Ishikawa (cell line): ENCODE results near the gene SLC41A1.

Source experiments
- CEBPB ChIP-seq: IDR thresholded peaks from 2 replicates; pipeline ENCODE4 v1.6.1; 2012
- EGR1 ChIP-seq: IDR thresholded peaks from 2 replicates; pipeline ENCODE4 v1.6.1; 2012
- EP300 ChIP-seq: IDR thresholded peaks from 2 replicates; pipeline ENCODE4 v1.6.1; 2012; ENCODE audit warnings: borderline replicate concordance
- FOXM1 ChIP-seq: IDR thresholded peaks from 2 replicates; pipeline ENCODE4 v1.6.1; 2012; ENCODE audit warnings: low read depth, borderline replicate concordance
- MAX ChIP-seq: IDR thresholded peaks from 2 replicates; pipeline ENCODE4 v1.6.1; 2012
- NFIC ChIP-seq: IDR thresholded peaks from 2 replicates; pipeline ENCODE4 v1.6.1; 2012
- RAD21 ChIP-seq: IDR thresholded peaks from 2 replicates; pipeline ENCODE4 v1.6.1; 2012; ENCODE audit warnings: low read depth
- REST ChIP-seq: IDR thresholded peaks from 2 replicates; pipeline ENCODE4 v1.6.1; 2012; ENCODE audit warnings: low read depth, mild to moderate bottlenecking
- TAF1 ChIP-seq: IDR thresholded peaks from 2 replicates; pipeline ENCODE4 v1.6.1; 2012; ENCODE audit warnings: low read depth, mild to moderate bottlenecking
- TEAD4 ChIP-seq: IDR thresholded peaks from 2 replicates; pipeline ENCODE4 v1.6.1; 2012
- USF1 ChIP-seq: IDR thresholded peaks from 2 replicates; pipeline ENCODE4 v1.6.1; 2012
- YY1 ChIP-seq: IDR thresholded peaks from 2 replicates; pipeline ENCODE4 v1.6.1; 2012; ENCODE audit warnings: low read depth
- ZBTB7A ChIP-seq: IDR thresholded peaks from 2 replicates; pipeline ENCODE4 v1.6.1; 2012; ENCODE audit warnings: low read depth

- TF ChIP-seq TAF1 (no peak), EP300 (no peak), YY1 (no peak), NFIC (no peak), RAD21 (no peak), REST (no peak), TEAD4 (no peak), ZBTB7A (no peak; the same call in 1 of the 2 replicates), FOXM1 (no peak), CEBPB (no peak), MAX (no peak), USF1 (no peak), EGR1 (no peak)
Measured at GRCh38 chr1:205812271-205812877, 624 bp downstream of the SLC41A1 start.
